ENCODE data around the gene NDOR1.

GRCh38 chr9:137242269-137243203 is 37.0 kb downstream of the NDOR1 start:
- TF ChIP-seq CTCF (IDR thresholded peaks at IDR 0.05): no peak
- TF ChIP-seq POLR2A (IDR thresholded peaks at IDR 0.05): no peak
